Transverse colon (tissue), 4 donors: Measurements from ENCODE around the gene MRGPRE. TPM values are rescaled to one million over a fixed set of nuclear protein-coding genes. Genes with fewer than 3 reads are reported as not detected.

Experiments used
- DNase-seq: peaks from one replicate; pipeline ENCODE4 v3.0.0-alpha.2; 2019
- H3K27ac ChIP-seq, 4 donors: fragments of 200-600 bp; sonication (generic); 2 replicates each; pipeline ENCODE4 v1.5.1; 2016 to 2018; ENCODE audit warnings: inconsistent platforms in 4 of 4
- H3K27me3 ChIP-seq: fragments of 200-600 bp; sonication (generic); 2 replicates; pipeline ENCODE4 v1.5.1; 2017; ENCODE audit warnings: inconsistent platforms
- H3K36me3 ChIP-seq, 4 donors: fragments of 200-600 bp; sonication (generic); 2 replicates each; pipeline ENCODE4 v1.5.1; 2017 to 2019; ENCODE audit warnings: inconsistent platforms in 4 of 4
- H3K4me1 ChIP-seq, 4 donors: fragments of 200-600 bp; sonication (generic); 2 replicates each; pipeline ENCODE4 v1.5.1; 2017 to 2020; ENCODE audit warnings: inconsistent platforms in 4 of 4
- H3K4me3 ChIP-seq, 4 donors: fragments of 200-600 bp; sonication (generic); 1 replicate in 1 of 4; 2 replicates in 3 of 4; pipeline versions ENCODE4 v1.5.1 to v1.6.1; 2017 to 2019; ENCODE audit warnings: inconsistent platforms in 4 of 4
- H3K9me3 ChIP-seq, 2 donors: fragments of 200-600 bp; sonication (generic); 2 replicates each; pipeline ENCODE4 v1.5.1; 2017 to 2019; ENCODE audit warnings: inconsistent platforms in 2 of 2
- EP300 ChIP-seq: sonication (generic); formaldehyde crosslinking; IDR thresholded peaks from one replicate; pipeline ENCODE4 v1.6.1; 2017; ENCODE audit warnings: antibody characterized with exemption, low read depth
- POLR2A ChIP-seq: fragments of 450-650 bp; IDR thresholded peaks from one replicate; pipeline ENCODE4 v1.6.1; 2016; ENCODE audit warnings: antibody characterized with exemption, mild to moderate bottlenecking, moderate library complexity
- POLR2AphosphoS5 ChIP-seq, 3 donors: sonication (generic); formaldehyde crosslinking; IDR thresholded peaks; one replicate each; pipeline ENCODE4 v1.6.1; 2016; ENCODE audit warnings: antibody characterized with exemption in 3 of 3
- WGBS, 2 donors: methylation state at CpG; one replicate each; pipeline ENCODE4 v1.1.5; 2018; ENCODE audit warnings: low coverage in 1 of 2; 5-methylcytosine and 5-hydroxymethylcytosine counted together
- in situ Hi-C, 4 donors: fragments of 200-750 bp; cut with MboI; loops; one replicate each; pipeline versions ENCODE4 v1.15.0 to v1.15.1; 2017; ENCODE audit warnings: low sequenced_read_pairs in 3 of 4, low pct_ligation_motif_present in 1 of 4, low pct_unique_long_range_greater_than_20kb in 1 of 4
- intact Hi-C: fragments of 100-400 bp; cut with DNase I; formaldehyde crosslinking; loops from one replicate; pipeline ENCODE4 v1.15.1; 2023; ENCODE audit warnings: low total_unique reads
- total RNA-seq, 4 donors: library from RNA; depleted of rRNA; stranded (reverse); fragments of >200 nt; gene quantifications; one replicate each; pipeline ENCODE4 v1.1.0, GENCODE V29; 2016
- TF ChIP-seq, protein P1 (sequence below), 5 experiments: fragments of 200-600 bp in 3 of 5; fragments of 450-650 bp in 2 of 5; sonication (generic) in 3 of 5; IDR thresholded peaks; 1 replicate in 2 of 5; 2 replicates in 3 of 5; pipeline ENCODE4 v1.5.1; 2016 to 2017; ENCODE audit warnings: antibody characterized with exemption in 5 of 5, inconsistent platforms in 3 of 5, mild to moderate bottlenecking in 2 of 5, moderate library complexity in 1 of 5

Gene MRGPRE
- total RNA-seq, 4 donors from 2014 or later, result not detected

GRCh38 chr11:3222003-3222855, 10.0 kb downstream of the MRGPRE start:
- H3K9me3 ChIP-seq, result no peaks in the 10 kb centered on the region
- in situ Hi-C loops, result loop anchor here in 2 of 4 donors (25.0 kb wide), 2 partner anchors 110 to 185 kb away; no protein-coding TSS in a partner anchor
- H3K4me3 ChIP-seq, result no peak overlapping the region
- peaks cover 71% of the 10 kb centered on the region for H3K27me3 ChIP-seq
- H3K27ac ChIP-seq, result no peak overlapping the region
- peak; percentile 4 for DNase-seq
- intact Hi-C loops, result no loop called here
- peaks cover 0 to 3% (median 0%) of the 10 kb centered on the region in 4 donors for H3K4me1 ChIP-seq
- TF ChIP-seq, protein P1, sequence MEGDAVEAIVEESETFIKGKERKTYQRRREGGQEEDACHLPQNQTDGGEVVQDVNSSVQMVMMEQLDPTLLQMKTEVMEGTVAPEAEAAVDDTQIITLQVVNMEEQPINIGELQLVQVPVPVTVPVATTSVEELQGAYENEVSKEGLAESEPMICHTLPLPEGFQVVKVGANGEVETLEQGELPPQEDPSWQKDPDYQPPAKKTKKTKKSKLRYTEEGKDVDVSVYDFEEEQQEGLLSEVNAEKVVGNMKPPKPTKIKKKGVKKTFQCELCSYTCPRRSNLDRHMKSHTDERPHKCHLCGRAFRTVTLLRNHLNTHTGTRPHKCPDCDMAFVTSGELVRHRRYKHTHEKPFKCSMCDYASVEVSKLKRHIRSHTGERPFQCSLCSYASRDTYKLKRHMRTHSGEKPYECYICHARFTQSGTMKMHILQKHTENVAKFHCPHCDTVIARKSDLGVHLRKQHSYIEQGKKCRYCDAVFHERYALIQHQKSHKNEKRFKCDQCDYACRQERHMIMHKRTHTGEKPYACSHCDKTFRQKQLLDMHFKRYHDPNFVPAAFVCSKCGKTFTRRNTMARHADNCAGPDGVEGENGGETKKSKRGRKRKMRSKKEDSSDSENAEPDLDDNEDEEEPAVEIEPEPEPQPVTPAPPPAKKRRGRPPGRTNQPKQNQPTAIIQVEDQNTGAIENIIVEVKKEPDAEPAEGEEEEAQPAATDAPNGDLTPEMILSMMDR (IDR thresholded peaks at IDR 0.05), result no peak
- TF ChIP-seq POLR2AphosphoS5 (IDR thresholded peaks at IDR 0.05), result no peak
- TF ChIP-seq EP300, result no peak
- no peak for TF ChIP-seq POLR2A
- H3K36me3 ChIP-seq, result no peaks in the 10 kb centered on the region
- WGBS, 2 donors, result 82% methylated on average over 37 of the region's 37 CpGs; no CpG with 5 or more reads in 1 of the 2 donors

GRCh38 chr11:3221408-3222002, 10.7 kb downstream of the MRGPRE start:
- no peak for DNase-seq
- in situ Hi-C loops, result loop anchor here in 2 of 4 donors (25.0 kb wide), 2 partner anchors 109 to 184 kb away; no protein-coding TSS in a partner anchor

DNA sequence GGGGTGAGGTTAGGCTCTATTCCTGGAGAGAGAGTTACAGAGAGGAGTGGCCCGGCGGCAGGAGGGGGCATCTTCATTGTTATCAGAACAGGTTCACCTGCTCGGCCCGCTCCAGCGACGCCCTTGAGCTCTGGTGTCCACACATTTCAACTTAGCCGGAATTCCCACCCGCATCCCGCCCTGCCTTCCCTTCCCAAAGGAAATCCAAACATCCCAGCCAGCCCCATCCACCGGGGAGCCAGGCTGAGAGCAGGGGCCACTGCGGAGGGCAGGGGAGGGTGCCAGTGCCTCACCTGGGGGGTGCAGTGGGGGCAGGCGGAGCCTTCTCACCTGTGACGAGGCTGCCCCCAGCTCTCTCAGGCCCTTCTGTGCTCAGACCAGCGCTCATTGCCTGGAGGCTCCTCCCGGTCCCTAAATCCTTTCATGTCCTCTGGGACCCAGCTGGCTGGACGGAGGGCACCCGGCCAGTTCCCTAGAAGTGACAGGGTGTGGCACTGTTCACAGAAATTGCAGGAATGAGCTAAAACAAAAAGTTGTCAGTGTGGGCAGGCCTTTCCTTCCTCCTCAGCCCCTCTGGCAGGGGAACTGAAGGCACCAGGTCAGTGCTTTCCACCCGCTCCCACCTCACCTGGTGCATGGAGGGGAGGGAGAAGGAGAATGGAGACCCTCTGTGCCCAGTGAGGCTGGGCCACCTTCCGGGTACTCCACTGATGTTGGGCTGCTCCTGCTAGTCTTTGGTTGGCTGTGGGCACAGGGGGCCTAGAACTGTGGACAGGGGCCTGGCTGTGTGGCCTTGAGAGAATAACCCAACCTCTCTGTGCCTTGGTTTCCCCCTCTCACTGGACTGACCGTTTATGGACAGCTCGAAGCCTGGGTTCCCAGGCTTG, 11.5 kb downstream of the MRGPRE start:
- no peak overlapping the region for H3K27ac ChIP-seq
- TF ChIP-seq, protein P1 (IDR thresholded peaks at IDR 0.05), result no peak
- TF ChIP-seq POLR2AphosphoS5 (IDR thresholded peaks at IDR 0.05) (no peak), EP300 (no peak), POLR2A (no peak)
- intact Hi-C loops (loop anchor here (1.0 kb wide), 1 partner anchor 39 kb away; no protein-coding TSS in a partner anchor), in situ Hi-C loops (loop anchor here in 2 of 4 donors (25.0 kb wide), 2 partner anchors 108 to 183 kb away; no protein-coding TSS in a partner anchor)
- no peaks in the 10 kb centered on the region for H3K36me3 ChIP-seq
- peaks cover 0 to 7% (median 0%) of the 10 kb centered on the region in 4 donors for H3K4me1 ChIP-seq
- H3K27me3 ChIP-seq, result peaks cover 80% of the 10 kb centered on the region
- 36% methylated on average over 21 of the region's 21 CpGs; no CpG with 5 or more reads in 1 of the 2 donors for WGBS, 2 donors
- peak; percentile 7 for DNase-seq
- no peaks in the 10 kb centered on the region for H3K9me3 ChIP-seq
- no peak overlapping the region for H3K4me3 ChIP-seq

More at GRCh38 chr11:3221408-3222002, 10.7 kb downstream of the MRGPRE start:
- no peaks in the 10 kb centered on the region for H3K36me3 ChIP-seq
- H3K27me3 ChIP-seq, result peaks cover 73% of the 10 kb centered on the region
- no peaks in the 10 kb centered on the region for H3K9me3 ChIP-seq
- 36% methylated on average over 27 of the region's 27 CpGs; no CpG with 5 or more reads in 1 of the 2 donors for WGBS, 2 donors
- no peak overlapping the region for H3K4me3 ChIP-seq
- peaks cover 0 to 7% (median 0%) of the 10 kb centered on the region in 4 donors for H3K4me1 ChIP-seq
- intact Hi-C loops, result no loop called here
- H3K27ac ChIP-seq, result no peak overlapping the region
- TF ChIP-seq POLR2AphosphoS5 (IDR thresholded peaks at IDR 0.05) (no peak), EP300 (no peak)
- TF ChIP-seq, protein P1 (IDR thresholded peaks at IDR 0.05), result no peak
